NCI-H1436 (cell line): ENCODE data around the gene ORM2.
"Not testable (repeated sequence)": the region's sequence is repeated elsewhere in the genome, so short reads cannot be mapped to it uniquely, and the experiment has no call there.

Experiments
- DNase-seq: peaks from one replicate; lab custom pipeline; 2025; lab: John Stamatoyannopoulos, UW

Gene ORM2

DNA sequence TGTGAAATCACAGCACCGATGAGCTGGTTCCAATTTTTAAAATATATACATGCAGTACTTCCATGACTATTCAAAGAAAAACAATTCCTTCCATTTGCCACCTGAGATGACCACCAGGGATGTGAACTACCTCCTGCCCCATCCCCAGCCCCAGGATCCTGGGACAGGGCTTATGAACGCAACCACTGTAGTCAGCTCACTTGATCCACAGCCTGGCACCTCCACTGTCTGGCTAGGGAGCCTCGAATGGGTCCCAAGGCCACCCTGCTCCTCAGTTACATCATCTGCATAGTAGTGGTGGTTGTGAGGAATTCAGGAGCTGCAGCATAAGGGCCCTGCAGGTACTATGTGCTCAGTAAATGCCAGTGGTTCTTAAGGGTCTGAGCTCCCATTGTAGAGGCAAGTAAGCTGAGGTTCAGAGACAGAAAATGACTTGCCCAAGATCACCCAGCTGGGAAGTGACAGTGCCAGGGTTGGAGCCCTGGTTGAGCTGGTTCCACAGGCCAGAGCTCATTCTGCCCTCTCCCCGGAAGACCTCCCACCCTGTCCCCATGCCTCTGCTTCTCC lies 2.9 kb downstream of the ORM2 start:
- not testable (repeated sequence) for DNase-seq

DNA sequence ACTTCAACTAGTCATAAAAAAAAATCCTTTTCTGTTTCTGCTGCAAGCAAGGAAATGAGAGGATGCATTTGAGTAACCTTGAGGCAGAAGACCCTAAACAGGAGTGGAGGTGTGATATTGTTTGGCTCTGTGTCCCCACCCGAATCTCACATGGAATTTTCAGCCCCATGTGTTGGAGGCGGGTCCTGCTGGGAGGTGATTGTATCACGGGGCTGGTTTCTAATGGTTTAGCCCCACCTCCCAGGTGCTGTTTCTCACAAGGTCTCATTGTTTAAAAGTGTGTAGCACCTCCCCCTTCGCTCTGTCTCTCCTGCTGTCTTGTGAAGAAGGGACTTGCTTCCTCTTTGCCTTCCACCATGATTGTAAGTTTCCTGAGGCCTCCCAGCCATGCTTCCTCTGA lies 4.0 kb downstream of the ORM2 start:
- DNase-seq, result not testable (repeated sequence)

DNA sequence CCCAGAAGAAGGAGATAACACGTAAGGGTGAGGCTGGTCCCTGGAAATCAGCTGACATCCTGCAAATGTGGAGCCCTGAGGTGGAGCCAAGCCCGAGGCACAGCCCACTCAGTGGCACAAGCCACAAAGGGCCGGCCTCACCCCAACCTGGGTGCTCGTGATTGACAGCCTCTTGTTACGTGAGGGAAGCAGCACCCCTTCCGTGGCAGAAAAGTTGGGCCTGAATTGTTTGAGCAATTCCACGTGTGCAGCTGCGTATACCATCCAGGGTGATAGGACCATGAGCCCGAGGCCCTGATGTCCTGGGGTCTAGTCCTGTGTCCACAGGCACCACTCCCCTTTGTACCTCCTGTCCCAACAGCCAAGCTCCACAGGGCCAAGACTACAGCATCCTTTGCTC lies 4.8 kb downstream of the ORM2 start:
- DNase-seq, result no peak

DNA sequence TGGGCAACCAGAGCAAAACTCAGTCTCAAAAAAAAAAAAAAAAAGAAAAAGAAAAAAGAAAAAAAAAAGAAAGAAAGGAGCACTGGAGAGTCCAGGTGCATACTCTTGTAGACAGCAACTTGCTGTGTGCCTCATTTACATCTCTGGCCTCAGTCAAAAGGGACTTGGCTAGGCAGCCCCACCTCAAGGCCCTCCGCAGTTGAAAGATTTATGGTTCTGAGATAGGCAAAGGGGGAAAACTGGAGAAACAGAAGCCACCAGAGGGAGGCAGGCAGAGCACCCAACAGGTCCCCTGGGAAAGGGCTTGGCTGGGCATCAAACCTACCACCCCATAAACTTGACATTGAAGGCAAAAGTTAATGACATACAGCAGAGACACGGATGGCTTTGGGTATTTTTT lies 6.1 kb downstream of the ORM2 start:
- no peak for DNase-seq

DNA sequence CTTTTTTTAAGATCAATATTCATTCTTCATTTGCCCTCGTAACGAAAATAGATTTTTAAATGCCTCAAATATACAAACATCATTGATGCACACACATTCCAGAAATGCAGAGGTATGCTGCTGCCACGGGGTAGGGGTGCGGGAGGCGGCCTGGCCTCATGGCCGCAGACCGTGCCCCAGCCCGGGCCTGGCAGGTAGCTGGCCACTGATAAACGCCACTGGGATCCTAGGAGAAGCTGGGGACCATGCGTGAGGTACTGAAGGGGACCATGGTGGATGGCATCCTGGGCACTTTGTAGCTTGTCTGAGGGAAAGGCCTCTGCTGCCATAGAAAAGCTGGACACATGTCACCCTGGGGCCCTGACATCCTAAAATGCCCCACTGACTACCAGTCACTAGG lies 6.5 kb downstream of the ORM2 start:
- DNase-seq, result no peak

DNA sequence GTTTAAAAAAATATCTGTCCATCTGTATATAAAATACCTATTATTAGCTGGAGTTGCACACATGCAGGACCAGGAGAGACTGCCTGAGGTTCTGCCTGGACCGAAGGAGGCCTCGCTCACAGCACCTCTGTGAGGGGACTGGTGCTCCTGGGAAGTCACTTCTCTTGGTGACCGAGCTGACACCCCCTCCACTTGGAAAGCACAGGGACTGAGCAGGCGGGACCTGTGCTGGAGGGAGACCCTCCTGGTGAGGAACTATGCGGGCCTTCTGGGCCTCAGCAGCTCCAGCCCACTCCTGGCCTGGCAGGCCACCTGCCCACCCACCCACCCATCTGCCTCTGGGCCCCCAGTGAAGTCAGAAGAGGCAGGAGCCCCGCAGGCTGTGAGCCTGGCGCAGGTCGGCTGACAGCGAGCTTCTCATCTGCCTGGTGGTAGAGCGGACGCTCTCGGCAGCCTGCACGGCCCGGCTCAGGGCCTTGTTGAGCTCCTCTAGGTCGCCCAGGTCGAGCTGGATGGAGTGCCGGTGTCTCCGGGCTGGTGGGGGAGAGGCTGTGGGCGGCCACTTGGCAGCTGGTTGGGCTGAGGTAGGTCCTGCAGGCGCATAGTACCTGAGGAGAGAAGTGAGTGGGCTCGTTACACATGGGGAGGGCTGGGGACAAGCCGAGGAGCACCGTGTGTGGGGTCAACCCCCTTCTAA lies 7.2 kb downstream of the ORM2 start:
- DNase-seq, result no peak

DNA sequence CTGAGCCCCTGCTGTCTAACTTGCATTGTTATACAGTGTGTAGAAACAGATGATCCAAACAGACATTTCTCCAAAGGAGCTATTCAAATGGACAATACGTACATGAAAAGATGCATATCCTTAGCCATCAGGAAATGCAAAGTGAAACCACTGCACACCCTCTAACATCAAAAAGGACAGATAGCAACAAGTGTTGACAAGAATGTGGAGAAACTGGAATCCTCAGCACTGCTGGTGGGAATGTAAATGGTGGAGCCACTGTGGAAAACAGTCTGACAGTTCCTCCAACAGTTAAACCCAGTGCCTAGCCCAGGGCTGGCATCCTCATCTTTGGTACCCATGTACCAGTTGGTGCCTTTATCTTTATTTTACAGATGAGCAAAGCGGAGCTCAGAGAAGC lies 8.5 kb downstream of the ORM2 start:
- DNase-seq, result no peak

DNA sequence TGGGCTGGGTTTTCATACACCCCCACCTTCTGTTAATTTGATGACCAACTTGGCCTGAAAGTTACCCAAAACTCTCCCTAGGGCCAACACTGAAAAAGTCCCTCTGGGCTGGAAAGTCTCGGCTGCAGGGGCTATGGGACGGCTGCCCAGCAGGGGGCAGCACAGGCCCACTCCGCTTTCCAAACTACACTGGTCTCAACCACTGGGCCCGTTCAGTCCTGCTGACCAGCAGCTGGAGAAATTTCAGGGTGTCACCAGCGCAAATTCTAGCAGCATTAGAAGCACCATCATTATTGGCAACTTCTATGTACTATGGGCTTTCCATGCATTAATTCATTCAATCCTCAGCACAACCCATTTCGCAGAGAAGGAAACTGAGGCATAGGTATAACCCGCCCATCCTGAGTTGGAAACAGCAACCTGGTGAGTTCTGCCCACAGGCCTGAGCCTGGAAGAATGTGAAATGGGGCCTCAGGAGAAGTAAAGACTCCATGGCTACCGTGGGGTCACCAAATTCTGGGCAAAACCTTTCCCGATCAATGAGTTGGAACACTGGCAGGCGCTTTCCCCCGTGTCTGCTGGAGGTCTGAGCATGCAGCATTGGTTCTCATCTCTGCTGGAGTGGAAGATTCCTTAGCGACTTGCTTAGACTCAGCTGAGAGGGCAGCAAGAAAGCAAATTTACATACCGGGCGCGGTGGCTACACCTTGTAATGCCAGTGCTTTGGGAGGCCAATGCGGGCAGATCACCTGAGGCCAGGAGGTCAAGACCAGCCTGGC lies 9.7 kb downstream of the ORM2 start:
- DNase-seq, result no peak

DNA sequence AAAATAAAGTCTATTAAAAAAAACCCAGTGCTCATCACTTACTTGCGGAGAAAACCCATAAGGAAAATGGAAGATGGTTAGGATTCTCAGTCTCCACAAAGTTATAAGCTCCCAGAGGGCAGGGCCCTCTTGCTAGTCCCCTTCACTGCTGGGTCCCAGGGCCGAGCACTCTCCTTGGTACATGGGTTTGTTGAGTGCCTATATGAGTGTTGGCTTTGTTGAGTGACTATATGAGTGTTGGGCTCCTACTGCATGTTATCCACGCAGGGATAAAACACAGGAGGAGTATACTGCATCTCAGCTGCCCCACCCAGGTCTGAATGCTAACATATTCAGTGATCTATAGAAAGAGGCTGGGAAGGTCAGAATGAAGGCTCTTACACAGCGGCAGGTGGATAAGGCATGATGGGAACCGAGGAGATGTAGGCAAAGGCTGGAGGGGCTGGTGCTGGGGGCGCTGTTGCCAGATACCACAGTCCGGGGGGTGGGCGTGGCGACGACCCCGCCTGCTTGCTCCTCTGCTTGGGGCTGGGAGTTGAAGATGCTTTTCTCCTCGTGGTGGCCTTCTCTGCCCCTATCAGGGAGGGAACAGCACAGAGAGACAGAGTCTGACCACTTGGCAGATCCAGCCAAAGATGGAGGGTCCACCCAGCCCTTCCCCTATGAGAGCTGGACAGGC lies 11.6 kb downstream of the ORM2 start:
- no peak for DNase-seq

DNA sequence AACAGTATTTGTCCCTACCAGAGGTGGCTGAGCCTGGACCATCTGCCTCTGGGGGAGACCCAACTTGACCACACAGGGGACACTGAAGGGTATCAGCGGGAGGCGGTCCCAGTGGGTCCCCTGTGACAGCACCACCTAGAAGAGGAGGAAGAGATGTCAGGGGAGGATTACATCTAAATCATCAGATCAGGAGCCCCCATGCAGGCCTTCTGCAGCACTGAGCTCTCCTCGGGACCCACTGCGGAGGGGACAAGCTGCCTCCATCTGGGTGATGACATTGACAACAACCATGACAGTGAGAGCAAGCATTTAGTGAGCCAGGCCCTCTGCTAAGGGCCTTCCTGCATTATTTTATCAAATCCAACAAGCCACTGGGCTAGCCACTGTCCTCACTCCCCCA lies 12.3 kb downstream of the ORM2 start:
- no peak for DNase-seq

DNA sequence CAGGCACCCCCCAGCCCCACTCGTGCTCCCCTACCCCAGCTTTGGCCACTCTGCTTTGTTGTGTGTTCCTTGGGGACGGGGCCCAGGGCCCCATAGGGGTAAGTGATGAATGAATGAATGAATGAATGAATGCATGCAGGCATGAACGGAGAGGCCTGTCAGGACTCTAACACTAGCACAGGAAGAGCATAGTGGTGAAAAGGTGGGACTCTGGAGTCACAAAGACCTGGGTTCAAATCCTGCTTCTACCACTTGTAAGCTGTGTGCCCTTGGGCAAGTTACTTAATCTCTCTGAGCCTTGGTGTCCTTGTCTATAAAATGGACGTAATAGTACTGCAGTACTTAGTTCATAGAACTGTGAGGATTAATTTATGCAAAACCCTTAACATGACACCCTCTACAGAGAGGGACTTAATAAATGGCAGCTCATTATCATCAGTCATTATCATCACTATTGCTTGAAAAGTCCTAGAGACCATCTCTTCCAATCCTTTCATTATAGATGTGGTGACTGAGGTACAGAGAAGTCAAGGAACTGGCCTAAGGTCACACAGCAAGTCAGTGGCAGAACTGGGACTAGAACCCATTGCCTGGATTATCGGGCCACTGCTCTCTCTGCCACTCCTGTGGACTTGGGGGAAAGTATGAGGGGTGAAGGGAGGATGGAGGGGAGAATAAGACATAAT lies 13.2 kb downstream of the ORM2 start:
- DNase-seq, result no peak

DNA sequence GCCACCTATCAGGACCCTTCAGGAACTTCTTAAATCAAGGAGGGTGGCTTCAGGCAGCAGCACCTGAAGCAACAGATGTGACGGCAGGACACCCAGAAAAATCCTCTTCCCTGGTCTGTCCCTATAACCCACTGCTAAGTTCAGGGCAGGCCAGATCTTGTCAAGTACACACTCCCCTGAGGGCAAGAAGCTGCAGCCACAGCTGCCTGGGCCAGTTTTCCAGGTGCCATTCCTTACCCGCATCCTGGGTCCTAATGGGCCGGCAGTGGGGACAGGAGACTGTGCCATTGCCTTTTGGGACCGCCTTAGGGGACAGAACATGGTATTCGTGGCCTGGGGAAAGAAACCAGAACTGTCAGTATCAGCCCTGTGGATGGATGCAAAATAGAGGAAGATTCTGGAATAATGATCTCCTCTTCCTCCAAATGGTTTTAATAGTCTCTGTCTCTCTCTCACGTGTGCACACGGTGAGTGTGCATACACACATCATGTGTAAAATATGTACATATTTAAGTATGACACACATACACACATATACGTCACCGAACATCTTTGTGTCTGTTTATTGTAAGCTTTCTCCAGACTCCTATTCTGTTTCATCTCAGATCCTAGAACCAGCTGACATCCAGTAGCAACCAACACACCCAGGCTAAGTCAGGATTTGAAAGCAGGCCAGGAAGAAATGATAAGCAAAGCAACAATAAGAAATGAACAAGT lies 14.0 kb downstream of the ORM2 start:
- DNase-seq, result no peak

DNA sequence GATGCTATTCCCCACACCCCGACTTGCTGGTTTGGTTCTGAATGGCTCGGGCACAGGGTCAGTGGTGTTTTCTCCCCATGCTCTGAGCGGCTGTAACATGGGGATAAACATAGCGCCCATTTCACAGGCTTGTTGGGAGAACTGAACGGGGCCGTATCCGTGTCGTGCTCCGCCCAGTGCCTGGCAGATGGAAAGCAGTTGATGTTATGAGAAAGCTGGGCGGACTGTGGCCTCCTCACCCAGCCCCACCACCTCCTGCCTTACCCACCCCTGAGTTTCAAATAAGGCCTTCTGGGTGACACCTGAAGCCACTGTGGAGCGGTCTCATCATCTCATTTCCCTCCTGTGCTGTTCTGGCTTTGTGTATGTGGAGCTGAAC lies 14.5 kb downstream of the ORM2 start:
- DNase-seq, result no peak

DNA sequence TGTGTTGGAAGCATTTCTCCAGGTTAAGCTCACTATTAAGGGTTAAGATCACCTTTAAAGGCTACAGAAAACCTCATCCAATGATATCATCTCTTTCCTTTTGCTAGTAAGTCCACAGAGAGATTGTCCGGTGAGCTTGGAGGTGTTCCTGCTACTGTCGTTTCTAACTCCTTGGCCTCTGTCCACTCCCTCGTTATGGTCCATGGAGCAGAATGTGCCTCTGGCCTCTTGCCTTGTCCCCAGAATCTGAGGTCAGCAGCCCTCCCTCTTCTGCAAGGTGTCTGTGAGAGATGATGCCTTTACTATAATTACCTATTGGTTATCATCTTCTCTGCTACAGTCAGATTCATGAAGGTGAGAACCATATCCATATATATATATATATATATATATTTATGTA lies 15.0 kb downstream of the ORM2 start:
- no peak for DNase-seq

DNA sequence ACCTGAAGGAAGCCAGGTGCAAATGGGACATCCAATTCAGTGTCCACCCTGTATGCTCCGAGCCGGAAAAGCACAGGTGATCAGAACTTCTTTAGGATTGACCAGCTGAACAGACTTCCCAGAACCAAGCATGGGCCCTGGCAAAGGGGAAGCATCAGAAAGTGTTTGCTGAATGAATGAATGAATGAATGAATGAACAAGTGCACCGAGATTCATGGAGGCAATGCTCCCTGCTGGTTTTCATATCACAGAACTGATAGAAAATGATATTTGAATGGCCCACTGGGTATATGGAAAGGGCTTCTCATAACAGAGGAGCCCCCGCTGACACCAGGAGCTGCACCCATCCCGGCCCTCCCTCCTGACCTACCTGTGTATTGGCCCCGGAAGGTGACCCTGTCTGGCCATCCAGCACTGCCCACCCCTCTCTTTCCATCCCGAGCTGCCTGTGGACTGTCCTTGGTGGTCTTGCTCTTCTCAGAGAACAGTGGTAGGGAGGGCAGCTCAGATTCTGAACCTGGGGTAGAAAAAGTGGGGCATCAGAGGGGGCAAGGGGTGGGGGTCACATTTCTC lies 15.9 kb downstream of the ORM2 start:
- no peak for DNase-seq

DNA sequence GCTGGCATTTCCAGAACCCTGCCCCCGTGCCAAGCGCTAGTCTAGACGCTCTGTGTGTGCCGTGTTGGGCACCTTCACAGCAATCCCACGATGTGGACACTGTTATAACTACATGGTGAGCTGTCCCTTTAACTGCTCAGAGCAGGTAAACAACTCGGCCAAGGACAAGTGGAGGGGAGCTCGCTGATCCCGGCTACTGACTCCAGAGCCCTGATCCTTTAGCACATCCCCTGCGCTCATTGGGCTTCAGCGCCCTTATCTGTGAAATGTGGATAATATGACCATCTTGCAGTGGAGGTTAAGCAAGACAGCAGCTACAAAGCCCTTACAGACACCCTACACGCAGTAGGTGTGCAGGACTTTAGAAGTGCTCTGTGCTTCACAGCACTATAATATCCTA lies 16.5 kb downstream of the ORM2 start:
- DNase-seq, result no peak

DNA sequence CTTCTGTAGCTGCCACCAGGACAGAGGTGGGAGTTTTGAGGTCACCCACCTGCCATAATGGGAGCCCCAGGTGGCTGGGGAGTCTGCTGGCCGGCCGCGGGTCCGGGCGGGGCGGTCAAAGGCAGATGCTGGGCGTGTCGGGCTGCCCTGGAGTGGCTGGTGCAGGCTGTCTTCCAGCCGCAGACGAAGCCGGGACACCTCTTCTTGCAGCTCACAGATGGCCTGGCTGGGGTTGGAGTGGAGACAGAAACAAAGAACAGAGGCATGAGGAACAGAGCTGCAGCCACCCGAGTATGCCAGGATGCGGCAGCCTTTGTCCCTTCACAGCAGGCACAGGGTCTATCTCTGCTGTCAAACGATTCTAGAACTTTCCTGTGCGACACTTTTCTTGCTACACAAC lies 18.0 kb downstream of the ORM2 start:
- DNase-seq, result no peak

DNA sequence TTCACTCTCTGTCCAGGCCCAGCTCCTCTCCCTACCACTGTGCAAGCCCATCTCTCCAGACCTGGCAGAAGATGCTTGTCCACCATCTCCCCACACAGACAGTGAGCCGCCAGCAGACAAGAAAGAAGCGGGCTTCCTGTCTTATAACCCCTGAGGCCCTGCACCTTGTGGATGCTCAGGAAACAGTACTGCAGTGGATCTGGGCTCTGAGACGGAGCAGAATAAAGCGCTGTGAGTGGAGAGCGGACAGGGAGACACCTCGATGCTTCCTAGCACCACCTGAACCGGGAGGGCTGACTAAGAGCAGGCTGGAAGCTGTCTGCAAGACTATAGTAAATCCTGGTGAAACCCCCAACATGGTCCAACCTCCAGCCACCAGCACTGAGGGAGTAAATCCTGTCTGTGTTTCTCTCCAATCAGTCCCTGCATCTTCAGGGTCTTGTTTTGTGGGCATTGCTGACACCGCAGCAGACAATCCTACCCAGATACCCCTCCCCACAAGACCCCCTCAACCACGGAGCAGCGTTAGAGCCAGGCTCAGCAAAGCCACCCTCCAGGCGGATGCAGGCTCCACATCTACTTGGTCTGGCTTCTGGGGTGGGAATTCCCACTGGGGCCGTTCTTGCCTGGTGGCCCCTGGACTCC lies 18.7 kb downstream of the ORM2 start:
- no peak for DNase-seq

DNA sequence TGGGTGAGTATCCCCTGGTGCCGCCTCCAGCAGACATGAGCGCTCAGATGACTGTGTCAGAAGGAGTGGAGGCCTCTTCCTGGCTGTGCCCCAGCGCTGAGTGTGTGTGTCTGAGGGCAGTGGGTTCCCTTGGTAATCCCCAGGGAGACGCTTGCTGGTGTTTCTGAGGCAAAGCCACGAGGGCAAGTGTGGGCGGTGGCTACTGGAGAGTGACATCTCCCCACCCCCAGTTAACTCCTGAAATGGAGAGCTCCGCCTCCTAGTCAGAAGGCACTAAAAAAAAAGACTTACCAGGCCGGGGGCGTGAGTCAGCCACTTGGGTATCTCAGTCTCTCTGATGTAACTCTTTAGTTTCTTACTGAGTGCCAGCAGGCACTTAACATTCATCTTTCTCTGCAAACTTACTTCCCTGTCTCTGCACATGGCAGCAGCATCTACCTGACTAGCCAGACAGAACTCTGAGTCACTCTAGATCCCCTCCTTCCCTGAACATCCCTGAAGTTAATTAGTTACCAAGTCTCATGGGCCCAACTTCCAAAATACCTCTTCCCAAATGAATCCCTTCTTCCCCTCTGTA lies 19.3 kb downstream of the ORM2 start:
- DNase-seq, result no peak

DNA sequence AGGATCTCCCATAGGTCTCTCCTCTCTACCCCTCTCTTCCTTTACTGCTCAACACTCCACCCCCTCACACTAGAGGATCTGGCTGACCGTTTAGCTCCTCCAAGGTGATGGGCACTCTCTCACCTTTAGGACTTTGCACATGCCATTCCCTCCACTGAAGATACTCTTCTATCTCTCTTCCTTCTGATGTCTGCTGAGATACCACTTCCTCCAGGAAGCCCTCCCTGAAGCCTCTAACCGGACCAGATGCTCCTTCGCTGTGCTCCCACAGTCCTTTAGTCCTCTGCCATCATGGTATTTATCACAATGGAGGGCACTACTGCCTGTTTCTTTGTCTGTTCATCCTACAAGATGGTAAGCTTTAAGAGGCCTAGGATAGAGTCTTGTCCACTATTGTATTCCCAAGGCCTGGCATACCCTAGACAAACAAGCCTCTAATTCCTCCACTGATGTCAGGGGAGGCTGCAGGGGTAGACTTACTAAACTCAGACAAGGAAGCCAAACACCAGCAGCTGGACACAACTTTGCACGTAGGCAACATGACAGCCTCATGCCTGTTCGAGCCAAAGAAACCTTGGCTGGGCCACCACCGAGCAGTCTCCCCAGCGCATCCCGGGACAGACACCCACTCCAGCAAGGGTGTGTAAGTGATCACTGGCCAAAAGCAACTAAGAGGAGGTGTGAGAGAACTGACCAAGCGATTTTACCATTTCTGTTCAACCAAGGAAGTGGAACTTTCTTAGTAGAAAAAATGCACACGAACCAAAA lies 20.2 kb downstream of the ORM2 start:
- DNase-seq, result no peak
